Stimulated activated naive CD8-positive, alpha-beta T cell treated with anti-CD3 and anti-CD28 coated beads, Interleukin-15, Interleukin-2, amounts not matched to agents 100 ng/mL and 50 ng/mL, for 24 hours (primary cell): ENCODE results near the gene STEAP1.

ENCODE experiments used
- H3K27ac Mint-ChIP-seq: one replicate; pipeline ENCODE4 v1.8.0; 2021; ENCODE audit warnings: mild to moderate bottlenecking, mixed read lengths
- H3K27me3 Mint-ChIP-seq: one replicate; pipeline ENCODE4 v1.8.0; 2021; ENCODE audit warnings: mixed read lengths
- H3K36me3 Mint-ChIP-seq: one replicate; pipeline ENCODE4 v1.8.0; 2021; ENCODE audit warnings: low read depth, mixed read lengths
- H3K4me1 Mint-ChIP-seq: one replicate; pipeline ENCODE4 v1.8.0; 2021; ENCODE audit warnings: low read depth, mixed read lengths
- H3K4me3 Mint-ChIP-seq: one replicate; pipeline ENCODE4 v1.8.0; 2021; ENCODE audit warnings: mild to moderate bottlenecking, mixed read lengths
- H3K9me3 Mint-ChIP-seq: one replicate; pipeline ENCODE4 v1.8.0; 2021; ENCODE audit warnings: mixed read lengths

Gene STEAP1

GRCh38 chr7:90187507-90188050 lies 33.3 kb downstream of the STEAP1 start:
- H3K36me3 Mint-ChIP-seq = no peaks in the 10 kb centered on the region
- no peak overlapping the region for H3K27ac Mint-ChIP-seq
- no peaks in the 10 kb centered on the region for H3K4me1 Mint-ChIP-seq
- peaks cover 11% of the 10 kb centered on the region for H3K27me3 Mint-ChIP-seq
- peaks cover 9% of the 10 kb centered on the region for H3K9me3 Mint-ChIP-seq
- H3K4me3 Mint-ChIP-seq = no peak overlapping the region

- Mint-ChIP-seq H3K4me1 (no peaks in the 10 kb centered on the region), H3K27me3 (peaks cover 11% of the 10 kb centered on the region), H3K4me3 (no peak overlapping the region)
Measured at GRCh38 chr7:90188281-90188680, 34.0 kb downstream of the STEAP1 start.

GRCh38 chr7:90190995-90191394 lies 36.7 kb downstream of the STEAP1 start:
- H3K27ac Mint-ChIP-seq = no peak overlapping the region

More at GRCh38 chr7:90188281-90188680, 34.0 kb downstream of the STEAP1 start:
- Mint-ChIP-seq H3K27ac (no peak overlapping the region), H3K36me3 (no peaks in the 10 kb centered on the region), H3K9me3 (peaks cover 14% of the 10 kb centered on the region)

GRCh38 chr7:90191648-90192047 lies 37.4 kb downstream of the STEAP1 start:
- Mint-ChIP-seq H3K27me3 (peaks cover 11% of the 10 kb centered on the region), H3K9me3 (peaks cover 14% of the 10 kb centered on the region), H3K36me3 (no peaks in the 10 kb centered on the region), H3K4me1 (no peaks in the 10 kb centered on the region), H3K4me3 (no peak overlapping the region), H3K27ac (no peak overlapping the region)

More at GRCh38 chr7:90190995-90191394, 36.7 kb downstream of the STEAP1 start:
- H3K27me3 Mint-ChIP-seq = peaks cover 7% of the 10 kb centered on the region
- H3K4me1 Mint-ChIP-seq = no peaks in the 10 kb centered on the region
- peaks cover 14% of the 10 kb centered on the region for H3K9me3 Mint-ChIP-seq
- H3K36me3 Mint-ChIP-seq = no peaks in the 10 kb centered on the region
- H3K4me3 Mint-ChIP-seq = no peak overlapping the region

GRCh38 chr7:90192876-90193750 lies 38.8 kb downstream of the STEAP1 start:
- Mint-ChIP-seq H3K36me3 (no peaks in the 10 kb centered on the region), H3K9me3 (peaks cover 14% of the 10 kb centered on the region), H3K27ac (no peak overlapping the region), H3K27me3 (peaks cover 11% of the 10 kb centered on the region), H3K4me3 (no peak overlapping the region), H3K4me1 (no peaks in the 10 kb centered on the region)

- no peaks in the 10 kb centered on the region for H3K4me1 Mint-ChIP-seq
Measured at GRCh38 chr7:90194911-90195809, 40.9 kb downstream of the STEAP1 start.

GRCh38 chr7:90201500-90202195 lies 47.4 kb downstream of the STEAP1 start:
- no peaks in the 10 kb centered on the region for H3K4me1 Mint-ChIP-seq
- no peaks in the 10 kb centered on the region for H3K27me3 Mint-ChIP-seq
- no peaks in the 10 kb centered on the region for H3K9me3 Mint-ChIP-seq
- H3K27ac Mint-ChIP-seq = no peak overlapping the region
- H3K4me3 Mint-ChIP-seq = no peak overlapping the region
- H3K36me3 Mint-ChIP-seq = no peaks in the 10 kb centered on the region

More at GRCh38 chr7:90194911-90195809, 40.9 kb downstream of the STEAP1 start:
- peaks cover 11% of the 10 kb centered on the region for H3K9me3 Mint-ChIP-seq
- peaks cover 7% of the 10 kb centered on the region for H3K27me3 Mint-ChIP-seq
- H3K36me3 Mint-ChIP-seq = no peaks in the 10 kb centered on the region
- H3K27ac Mint-ChIP-seq = no peak overlapping the region
- H3K4me3 Mint-ChIP-seq = no peak overlapping the region

- H3K9me3 Mint-ChIP-seq = no peaks in the 10 kb centered on the region
- no peaks in the 10 kb centered on the region for H3K36me3 Mint-ChIP-seq
- H3K27ac Mint-ChIP-seq = no peak overlapping the region
- no peak overlapping the region for H3K4me3 Mint-ChIP-seq
- H3K4me1 Mint-ChIP-seq = peaks cover 5% of the 10 kb centered on the region
- peaks cover 20% of the 10 kb centered on the region for H3K27me3 Mint-ChIP-seq
Measured at GRCh38 chr7:90207956-90208355, 53.7 kb downstream of the STEAP1 start.

- H3K36me3 Mint-ChIP-seq = no peaks in the 10 kb centered on the region
- no peak overlapping the region for H3K4me3 Mint-ChIP-seq
- peaks cover 20% of the 10 kb centered on the region for H3K27me3 Mint-ChIP-seq
- no peaks in the 10 kb centered on the region for H3K9me3 Mint-ChIP-seq
- H3K4me1 Mint-ChIP-seq = peaks cover 5% of the 10 kb centered on the region
- no peak overlapping the region for H3K27ac Mint-ChIP-seq
Measured at GRCh38 chr7:90209776-90210175, 55.5 kb downstream of the STEAP1 start.

- Mint-ChIP-seq H3K27me3 (peaks cover 20% of the 10 kb centered on the region), H3K27ac (no peak overlapping the region), H3K4me3 (no peak overlapping the region), H3K9me3 (no peaks in the 10 kb centered on the region), H3K4me1 (peaks cover 5% of the 10 kb centered on the region), H3K36me3 (no peaks in the 10 kb centered on the region)
Measured at GRCh38 chr7:90210475-90210874, 56.2 kb downstream of the STEAP1 start.

- H3K36me3 Mint-ChIP-seq = no peaks in the 10 kb centered on the region
- peak overlapping the region; percentile 61 for H3K4me3 Mint-ChIP-seq
- H3K4me1 Mint-ChIP-seq = peaks cover 5% of the 10 kb centered on the region
- peaks cover 20% of the 10 kb centered on the region for H3K27me3 Mint-ChIP-seq
- H3K27ac Mint-ChIP-seq = no peak overlapping the region
- no peaks in the 10 kb centered on the region for H3K9me3 Mint-ChIP-seq
Measured at GRCh38 chr7:90210981-90211380, 56.7 kb downstream of the STEAP1 start.

GRCh38 chr7:90211391-90212148 lies 57.3 kb downstream of the STEAP1 start, which contains the start of gene STEAP2:
Gene STEAP2 (plus strand): TSS chr7:90211740. CDS start chr7:90225083, 13,343 bp downstream.
- Mint-ChIP-seq H3K36me3 (no peaks in the 10 kb centered on the region), H3K27me3 (peaks cover 23% of the 10 kb centered on the region), H3K27ac (no peak within 1 kb of the TSS), H3K9me3 (no peaks in the 10 kb centered on the region), H3K4me1 (peaks cover 5% of the 10 kb centered on the region), H3K4me3 (peak within 1 kb of the TSS; percentile 61)

GRCh38 chr7:90212149-90212495 lies 57.9 kb downstream of the STEAP1 start:
- no peak overlapping the region for H3K27ac Mint-ChIP-seq
- H3K9me3 Mint-ChIP-seq = no peaks in the 10 kb centered on the region
- H3K4me1 Mint-ChIP-seq = peaks cover 5% of the 10 kb centered on the region
- H3K4me3 Mint-ChIP-seq = no peak overlapping the region
- peaks cover 23% of the 10 kb centered on the region for H3K27me3 Mint-ChIP-seq
- no peaks in the 10 kb centered on the region for H3K36me3 Mint-ChIP-seq

- H3K9me3 Mint-ChIP-seq = no peaks in the 10 kb centered on the region
Measured at GRCh38 chr7:90213521-90213920, 59.3 kb downstream of the STEAP1 start.

More at GRCh38 chr7:90213521-90213920, 59.3 kb downstream of the STEAP1 start:
- Mint-ChIP-seq H3K36me3 (no peaks in the 10 kb centered on the region), H3K27ac (no peak overlapping the region), H3K4me3 (no peak overlapping the region), H3K27me3 (peaks cover 28% of the 10 kb centered on the region), H3K4me1 (peaks cover 5% of the 10 kb centered on the region)
